ENCODE results near the gene SIX1. TPM values are rescaled to one million over a fixed set of nuclear protein-coding genes. Genes with fewer than 3 reads are reported as not detected.

The SIX1 gene
- total RNA-seq, 2 experiments from 2014 or later = not detected

- Mint-ChIP-seq H3K4me3 (no peak overlapping the region), H3K27me3 (peaks cover 33% of the 10 kb centered on the region), H3K27ac (no peak overlapping the region), H3K9me3 (no peaks in the 10 kb centered on the region), H3K36me3 (no peaks in the 10 kb centered on the region), H3K4me1 (ENCODE audit: low read depth) (peaks cover 19% of the 10 kb centered on the region)
- intact Hi-C loops (cut with micrococcal nuclease) = no loop called here
- ChIA-PET CTCF (interaction anchor here (1.2 kb wide), 1 partner anchor 10 kb away, joined by 3 read pairs; no protein-coding TSS in a partner anchor), POLR2A (no interaction called here)
- DNase-seq = no peak
These were observed 15.1 kb downstream of the SIX1 start for GRCh38 chr14:60634153-60634552.

GRCh38 chr14:60632777-60633176 is 16.5 kb downstream of the SIX1 start:
- H3K4me3 Mint-ChIP-seq = no peak overlapping the region
- no peaks in the 10 kb centered on the region for H3K9me3 Mint-ChIP-seq
- peaks cover 20% of the 10 kb centered on the region for H3K27me3 Mint-ChIP-seq
- no peak overlapping the region for H3K27ac Mint-ChIP-seq
- CTCF ChIA-PET = interaction anchor here (1.3 to 1.4 kb wide), 2 partner anchors 23 to 393 kb away, joined by 4 read pairs; no protein-coding TSS in a partner anchor
- no peak for DNase-seq
- peaks cover 12% of the 10 kb centered on the region for H3K4me1 Mint-ChIP-seq (ENCODE audit: low read depth)
- H3K36me3 Mint-ChIP-seq = no peaks in the 10 kb centered on the region
- intact Hi-C loops (cut with micrococcal nuclease) = no loop called here
- POLR2A ChIA-PET = no interaction called here

GRCh38 chr14:60632257-60632656 is 17.0 kb downstream of the SIX1 start:
- DNase-seq = no peak
- H3K27me3 Mint-ChIP-seq = peaks cover 18% of the 10 kb centered on the region
- H3K9me3 Mint-ChIP-seq = no peaks in the 10 kb centered on the region
- no peaks in the 10 kb centered on the region for H3K36me3 Mint-ChIP-seq
- H3K27ac Mint-ChIP-seq = no peak overlapping the region
- no peak overlapping the region for H3K4me3 Mint-ChIP-seq
- intact Hi-C loops (cut with micrococcal nuclease) = no loop called here
- ChIA-PET CTCF (interaction anchor here (0.9 to 1.4 kb wide), 3 partner anchors 24 to 394 kb away, joined by 3 to 4 read pairs (median 4); no protein-coding TSS in a partner anchor), POLR2A (interaction anchor here (0.7 kb wide), 1 partner anchor 349 kb away, joined by 3 read pairs; the partner anchor contains the start of genes SLC38A6 and TRMT5)
- peaks cover 12% of the 10 kb centered on the region for H3K4me1 Mint-ChIP-seq (ENCODE audit: low read depth)

- intact Hi-C loops (cut with micrococcal nuclease) = no loop called here
- H3K4me3 Mint-ChIP-seq = no peak overlapping the region
These were observed 17.4 kb downstream of the SIX1 start for GRCh38 chr14:60631842-60632241.

GRCh38 chr14:60630129-60630528 is 19.1 kb downstream of the SIX1 start:
- Mint-ChIP-seq H3K9me3 (no peaks in the 10 kb centered on the region), H3K27ac (no peak overlapping the region), H3K4me1 (ENCODE audit: low read depth) (peaks cover 9% of the 10 kb centered on the region), H3K36me3 (no peaks in the 10 kb centered on the region), H3K27me3 (peaks cover 5% of the 10 kb centered on the region), H3K4me3 (no peak overlapping the region)
- intact Hi-C loops (cut with micrococcal nuclease) = no loop called here
- ChIA-PET POLR2A (no interaction called here), CTCF (interaction anchor here (0.9 to 1.9 kb wide), 2 partner anchors 395 to 622 kb away, joined by 4 to 7 read pairs; no protein-coding TSS in a partner anchor)
- DNase-seq = no peak

More at GRCh38 chr14:60631842-60632241, 17.4 kb downstream of the SIX1 start:
- DNase-seq = no peak
- peaks cover 14% of the 10 kb centered on the region for H3K27me3 Mint-ChIP-seq
- POLR2A ChIA-PET = interaction anchor here (0.7 kb wide), 1 partner anchor 349 kb away, joined by 3 read pairs; the partner anchor contains the start of genes SLC38A6 and TRMT5
- no peak overlapping the region for H3K27ac Mint-ChIP-seq
- H3K4me1 Mint-ChIP-seq (ENCODE audit: low read depth) = peaks cover 10% of the 10 kb centered on the region
- no peaks in the 10 kb centered on the region for H3K9me3 Mint-ChIP-seq
- CTCF ChIA-PET = interaction anchor here (0.9 to 1.4 kb wide), 3 partner anchors 24 to 394 kb away, joined by 3 to 4 read pairs (median 4); no protein-coding TSS in a partner anchor
- H3K36me3 Mint-ChIP-seq = no peaks in the 10 kb centered on the region

GRCh38 chr14:60628892-60629291 is 20.4 kb downstream of the SIX1 start:
- Mint-ChIP-seq H3K4me3 (no peak overlapping the region), H3K9me3 (no peaks in the 10 kb centered on the region), H3K27ac (no peak overlapping the region), H3K27me3 (peaks cover 10% of the 10 kb centered on the region), H3K36me3 (no peaks in the 10 kb centered on the region), H3K4me1 (ENCODE audit: low read depth) (peaks cover 9% of the 10 kb centered on the region)
- DNase-seq = no peak
- intact Hi-C loops (cut with micrococcal nuclease) = no loop called here
- POLR2A ChIA-PET = no interaction called here
- CTCF ChIA-PET = interaction anchor here (0.7 to 1.9 kb wide), 2 partner anchors 396 to 623 kb away, joined by 3 to 7 read pairs; no protein-coding TSS in a partner anchor

- Mint-ChIP-seq H3K4me3 (no peak overlapping the region), H3K27me3 (peaks cover 20% of the 10 kb centered on the region), H3K4me1 (ENCODE audit: low read depth) (no peaks in the 10 kb centered on the region), H3K36me3 (no peaks in the 10 kb centered on the region), H3K9me3 (no peaks in the 10 kb centered on the region), H3K27ac (no peak overlapping the region)
- DNase-seq = no peak
- POLR2A ChIA-PET = no interaction called here
- intact Hi-C loops (cut with micrococcal nuclease) = no loop called here
- CTCF ChIA-PET = interaction anchor here (0.7 to 6.9 kb wide), 4 partner anchors 14 to 630 kb away, joined by 3 to 75 read pairs (median 17); no protein-coding TSS in a partner anchor
These were observed 26.4 kb downstream of the SIX1 start for GRCh38 chr14:60622917-60623257.

- no peak for DNase-seq
- Mint-ChIP-seq H3K36me3 (no peaks in the 10 kb centered on the region), H3K9me3 (no peaks in the 10 kb centered on the region), H3K4me1 (ENCODE audit: low read depth) (no peaks in the 10 kb centered on the region), H3K4me3 (no peak overlapping the region), H3K27ac (no peak overlapping the region), H3K27me3 (peaks cover 20% of the 10 kb centered on the region)
- intact Hi-C loops (cut with micrococcal nuclease) = no loop called here
- CTCF ChIA-PET = interaction anchor here (4.2 to 6.9 kb wide), 2 partner anchors 403 to 630 kb away, joined by 31 to 75 read pairs; no protein-coding TSS in a partner anchor
- POLR2A ChIA-PET = no interaction called here
These were observed 26.9 kb downstream of the SIX1 start for GRCh38 chr14:60622210-60622916.

GRCh38 chr14:60621386-60621785 is 27.9 kb downstream of the SIX1 start:
- no peak for DNase-seq
- no peaks in the 10 kb centered on the region for H3K9me3 Mint-ChIP-seq
- intact Hi-C loops (cut with micrococcal nuclease) = no loop called here
- H3K36me3 Mint-ChIP-seq = no peaks in the 10 kb centered on the region
- ChIA-PET CTCF (interaction anchor here (4.2 to 6.9 kb wide), 2 partner anchors 404 to 631 kb away, joined by 31 to 75 read pairs; no protein-coding TSS in a partner anchor), POLR2A (no interaction called here)
- no peaks in the 10 kb centered on the region for H3K4me1 Mint-ChIP-seq (ENCODE audit: low read depth)
- H3K27me3 Mint-ChIP-seq = peaks cover 20% of the 10 kb centered on the region
- H3K27ac Mint-ChIP-seq = no peak overlapping the region
- H3K4me3 Mint-ChIP-seq = no peak overlapping the region

- Mint-ChIP-seq H3K36me3 (no peaks in the 10 kb centered on the region), H3K27ac (no peak overlapping the region), H3K4me1 (ENCODE audit: low read depth) (no peaks in the 10 kb centered on the region), H3K4me3 (no peak overlapping the region), H3K9me3 (no peaks in the 10 kb centered on the region), H3K27me3 (peaks cover 10% of the 10 kb centered on the region)
- POLR2A ChIA-PET = no interaction called here
- DNase-seq = no peak
- intact Hi-C loops (cut with micrococcal nuclease) = no loop called here
- CTCF ChIA-PET = interaction anchor here (1.3 kb wide), 1 partner anchor 635 kb away, joined by 4 read pairs; no protein-coding TSS in a partner anchor
These were observed 31.0 kb downstream of the SIX1 start for GRCh38 chr14:60618241-60618640.

GRCh38 chr14:60616461-60616959 is 32.8 kb downstream of the SIX1 start:
- no peak overlapping the region for H3K27ac Mint-ChIP-seq
- no peak overlapping the region for H3K4me3 Mint-ChIP-seq
- H3K27me3 Mint-ChIP-seq = peaks cover 6% of the 10 kb centered on the region
- POLR2A ChIA-PET = no interaction called here
- CTCF ChIA-PET = no interaction called here
- intact Hi-C loops (cut with micrococcal nuclease) = no loop called here
- no peaks in the 10 kb centered on the region for H3K36me3 Mint-ChIP-seq
- peaks cover under 1% of the 10 kb centered on the region for H3K9me3 Mint-ChIP-seq
- no peak for DNase-seq
- no peaks in the 10 kb centered on the region for H3K4me1 Mint-ChIP-seq (ENCODE audit: low read depth)

- POLR2A ChIA-PET = no interaction called here
- Mint-ChIP-seq H3K36me3 (no peaks in the 10 kb centered on the region), H3K9me3 (peaks cover 3% of the 10 kb centered on the region), H3K4me1 (ENCODE audit: low read depth) (no peaks in the 10 kb centered on the region), H3K27ac (no peak overlapping the region), H3K27me3 (peaks cover 21% of the 10 kb centered on the region), H3K4me3 (no peak overlapping the region)
- CTCF ChIA-PET = no interaction called here
- DNase-seq = no peak
- intact Hi-C loops (cut with micrococcal nuclease) = no loop called here
These were observed 47.0 kb downstream of the SIX1 start for GRCh38 chr14:60602291-60602690.

Measured in activated CD4-positive, alpha-beta memory T cell treated with anti-CD3 and anti-CD28 coated beads for 36 hours (primary cell).